ENCODE data around the gene ANKH.

Gene ANKH

GRCh38 chr5:14667290-14667689, 204.3 kb downstream of the ANKH start:
- no peak for DNase-seq (ENCODE audit: low read depth in 2 of 3, low spot score in 1 of 3)

GRCh38 chr5:14666357-14666756, 205.2 kb downstream of the ANKH start:
- DNase-seq (ENCODE audit: low read depth in 2 of 3, low spot score in 1 of 3), result no peak

- DNase-seq (ENCODE audit: low read depth in 2 of 3, low spot score in 1 of 3), result peak in 2 of 3 donors; percentile 34 to 50
Observed at GRCh38 chr5:14665949-14666348, 205.6 kb downstream of the ANKH start.

GRCh38 chr5:14665101-14665822, 206.3 kb downstream of the ANKH start:
- DNase-seq (ENCODE audit: low read depth in 2 of 3, low spot score in 1 of 3), result peak in 1 of 3 donors; percentile 18

GRCh38 chr5:14664270-14665100, 207.1 kb downstream of the ANKH start, which contains the start of gene OTULIN:
OTULIN (plus strand) TSS chr5:14664718; CDS start chr5:14664826, 108 bp downstream.
- peak; percentile 65 to 84 (median 78) for DNase-seq (ENCODE audit: low read depth in 2 of 3, low spot score in 1 of 3)

GRCh38 chr5:14663734-14664269, 207.8 kb downstream of the ANKH start:
- DNase-seq (ENCODE audit: low read depth in 2 of 3, low spot score in 1 of 3), result peak in 1 of 3 donors; percentile 20

GRCh38 chr5:14662721-14663260, 208.8 kb downstream of the ANKH start:
- DNase-seq (ENCODE audit: low read depth in 2 of 3, low spot score in 1 of 3), result no peak

- no peak for DNase-seq (ENCODE audit: low read depth in 2 of 3, low spot score in 1 of 3)
Observed at GRCh38 chr5:14660833-14661232, 210.7 kb downstream of the ANKH start.

- no peak for DNase-seq (ENCODE audit: low read depth in 2 of 3, low spot score in 1 of 3)
Observed at GRCh38 chr5:14659821-14660607, 211.6 kb downstream of the ANKH start.

- no peak for DNase-seq (ENCODE audit: low read depth in 2 of 3, low spot score in 1 of 3)
Observed at GRCh38 chr5:14656898-14657297, 214.7 kb downstream of the ANKH start.

- no peak for DNase-seq (ENCODE audit: low read depth in 2 of 3, low spot score in 1 of 3)
Observed at GRCh38 chr5:14655146-14655741, 216.3 kb downstream of the ANKH start.

All from stimulated activated CD4-positive, alpha-beta T cell treated with anti-CD3 and anti-CD28 coated beads, Interleukin-12 subunit alpha, Interleukin-12 subunit beta, amount 100 ng/mL, for 48 hours (primary cell).